Nephron (organoid): ENCODE data around the gene KRT23.

ENCODE experiments used
- H3K27ac Mint-ChIP-seq, 3 experiments: 2 replicates each; pipeline ENCODE4 v1.8.0; 2020; ENCODE audit warnings: mixed read lengths in 3 of 3, mild to moderate bottlenecking in 2 of 3, moderate library complexity in 1 of 3
- H3K27me3 Mint-ChIP-seq: 2 replicates; pipeline ENCODE4 v1.8.0; 2021; ENCODE audit warnings: low read depth, mild to moderate bottlenecking, moderate library complexity, mixed read lengths
- H3K36me3 Mint-ChIP-seq: 2 replicates; pipeline ENCODE4 v1.8.0; 2020; ENCODE audit warnings: low read depth, mixed read lengths
- H3K4me1 Mint-ChIP-seq: 2 replicates; pipeline ENCODE4 v1.8.0; 2020; ENCODE audit warnings: mixed read lengths
- H3K4me3 Mint-ChIP-seq, 3 experiments: 2 replicates each; pipeline ENCODE4 v1.8.0; 2020; ENCODE audit warnings: mild to moderate bottlenecking in 3 of 3, mixed read lengths in 3 of 3, moderate library complexity in 2 of 3
- H3K9me3 Mint-ChIP-seq: 2 replicates; pipeline ENCODE4 v1.8.0; 2020; ENCODE audit warnings: mixed read lengths
- TF ChIP-seq, protein P1 (sequence below), 3 experiments: fragments of 200-600 bp; sonication (generic); IDR thresholded peaks; one replicate each; pipeline ENCODE4 v1.5.0; 2021; ENCODE audit warnings: antibody characterized with exemption in 3 of 3; ENCODE audit not compliant: unreplicated experiment in 3 of 3

Gene KRT23

DNA sequence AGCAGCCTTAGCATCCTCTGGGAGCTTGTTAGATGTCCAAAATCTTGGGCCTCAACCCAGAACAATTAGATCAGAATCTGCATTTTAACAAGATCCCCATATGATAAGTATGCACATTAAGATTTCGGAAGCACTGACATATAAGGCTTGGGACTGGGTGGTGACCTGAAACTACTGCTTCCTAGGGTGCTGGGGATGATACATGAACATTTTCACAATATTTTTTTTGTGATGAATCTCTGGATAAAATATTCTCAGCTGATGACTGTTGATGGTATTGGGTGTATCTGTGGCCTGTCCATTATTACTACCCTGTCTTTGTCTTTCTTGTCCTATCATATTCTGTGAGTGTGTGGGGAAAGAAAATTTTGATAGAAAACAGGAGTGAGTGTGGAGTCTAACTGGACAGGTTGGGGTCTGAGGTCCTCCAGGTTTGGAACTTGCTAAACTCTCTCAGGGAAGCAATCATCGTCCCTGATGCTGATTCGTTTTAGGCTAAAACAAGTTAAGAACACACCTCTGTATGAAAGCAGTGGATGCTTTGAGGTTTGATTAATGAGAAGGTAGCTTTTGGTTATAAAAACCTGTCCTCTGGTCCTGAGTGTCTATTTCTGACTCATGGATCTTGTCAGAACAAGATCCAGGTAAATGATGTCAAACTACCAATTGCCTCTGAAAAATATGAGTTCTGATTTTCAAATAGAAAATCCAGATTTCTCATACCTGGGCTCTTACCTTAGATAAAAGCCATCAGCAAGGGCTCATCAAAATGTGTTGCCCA, 23.2 kb downstream of the KRT23 start:
- peaks cover under 1% of the 10 kb centered on the region for H3K27me3 Mint-ChIP-seq
- TF ChIP-seq, protein P1, sequence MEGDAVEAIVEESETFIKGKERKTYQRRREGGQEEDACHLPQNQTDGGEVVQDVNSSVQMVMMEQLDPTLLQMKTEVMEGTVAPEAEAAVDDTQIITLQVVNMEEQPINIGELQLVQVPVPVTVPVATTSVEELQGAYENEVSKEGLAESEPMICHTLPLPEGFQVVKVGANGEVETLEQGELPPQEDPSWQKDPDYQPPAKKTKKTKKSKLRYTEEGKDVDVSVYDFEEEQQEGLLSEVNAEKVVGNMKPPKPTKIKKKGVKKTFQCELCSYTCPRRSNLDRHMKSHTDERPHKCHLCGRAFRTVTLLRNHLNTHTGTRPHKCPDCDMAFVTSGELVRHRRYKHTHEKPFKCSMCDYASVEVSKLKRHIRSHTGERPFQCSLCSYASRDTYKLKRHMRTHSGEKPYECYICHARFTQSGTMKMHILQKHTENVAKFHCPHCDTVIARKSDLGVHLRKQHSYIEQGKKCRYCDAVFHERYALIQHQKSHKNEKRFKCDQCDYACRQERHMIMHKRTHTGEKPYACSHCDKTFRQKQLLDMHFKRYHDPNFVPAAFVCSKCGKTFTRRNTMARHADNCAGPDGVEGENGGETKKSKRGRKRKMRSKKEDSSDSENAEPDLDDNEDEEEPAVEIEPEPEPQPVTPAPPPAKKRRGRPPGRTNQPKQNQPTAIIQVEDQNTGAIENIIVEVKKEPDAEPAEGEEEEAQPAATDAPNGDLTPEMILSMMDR (IDR thresholded peaks at IDR 0.05; ENCODE audit: unreplicated experiment in 3 of 3), result no peak
- H3K36me3 Mint-ChIP-seq, result no peaks in the 10 kb centered on the region
- H3K4me3 Mint-ChIP-seq, result no peak overlapping the region
- peaks cover 31% of the 10 kb centered on the region for H3K4me1 Mint-ChIP-seq
- no peak overlapping the region for H3K27ac Mint-ChIP-seq
- no peaks in the 10 kb centered on the region for H3K9me3 Mint-ChIP-seq

DNA sequence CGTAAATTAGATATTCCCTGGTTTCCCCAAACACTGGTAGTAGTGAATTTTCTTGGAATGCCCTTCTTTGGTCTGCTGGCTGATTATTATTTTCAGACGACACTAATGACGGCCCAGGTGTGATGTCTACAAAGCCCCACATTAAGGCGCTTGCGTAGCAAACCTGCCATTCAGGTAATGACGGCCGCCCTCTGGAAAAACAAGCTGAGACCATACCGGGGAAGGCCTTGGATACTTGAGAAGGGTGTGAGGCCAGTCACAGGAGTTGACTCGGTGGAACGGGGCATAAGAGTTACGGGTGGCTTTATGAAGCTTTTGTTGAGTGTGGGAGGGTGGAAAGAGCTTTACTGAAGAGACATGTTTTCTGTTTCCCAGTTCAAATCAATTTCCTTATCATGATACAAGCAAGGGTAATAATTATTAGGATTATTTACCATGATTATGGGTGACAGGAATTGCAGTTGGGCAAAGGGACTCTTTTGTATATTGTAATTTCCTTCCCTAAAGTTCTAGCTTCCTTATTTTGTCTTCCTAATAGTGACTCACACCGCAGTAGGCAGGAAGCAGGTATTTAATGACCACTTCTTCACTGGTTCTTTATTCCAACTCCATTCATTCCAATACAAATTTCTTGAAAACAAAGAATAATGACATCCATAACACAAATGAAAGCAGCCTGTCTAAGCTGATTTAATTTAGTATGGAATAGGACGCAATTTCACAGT, 24.8 kb downstream of the KRT23 start:
- TF ChIP-seq, protein P1 (IDR thresholded peaks at IDR 0.05; ENCODE audit: unreplicated experiment in 3 of 3), result no peak
- Mint-ChIP-seq H3K36me3 (no peaks in the 10 kb centered on the region), H3K27me3 (peaks cover 4% of the 10 kb centered on the region), H3K27ac (peak overlapping the region in 1 of 3 experiments; percentile 58), H3K9me3 (no peaks in the 10 kb centered on the region), H3K4me1 (peaks cover 41% of the 10 kb centered on the region), H3K4me3 (no peak overlapping the region)

DNA sequence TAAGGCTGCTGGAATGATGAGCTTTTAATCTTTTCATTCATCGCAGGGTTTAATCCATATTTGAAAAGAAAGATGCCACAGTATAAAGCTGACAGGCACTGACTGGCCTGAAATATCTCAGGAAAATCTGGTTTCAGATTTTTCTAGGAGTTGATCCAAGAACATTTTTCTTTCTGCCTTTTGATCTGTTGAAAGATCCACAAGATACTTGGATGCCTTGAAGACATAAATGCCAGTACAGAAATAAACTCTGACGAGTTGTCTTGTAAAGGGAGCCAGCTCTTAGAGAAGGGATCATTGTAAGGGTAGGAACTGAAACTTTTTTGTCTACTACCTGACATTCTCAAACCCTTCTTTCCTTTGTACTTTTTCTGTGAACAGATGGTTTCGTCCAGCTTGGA, 27.0 kb downstream of the KRT23 start:
- H3K9me3 Mint-ChIP-seq, result no peaks in the 10 kb centered on the region
- no peaks in the 10 kb centered on the region for H3K36me3 Mint-ChIP-seq
- TF ChIP-seq, protein P1 (IDR thresholded peaks at IDR 0.05; ENCODE audit: unreplicated experiment in 3 of 3), result no peak
- H3K4me1 Mint-ChIP-seq, result peaks cover 41% of the 10 kb centered on the region
- H3K27ac Mint-ChIP-seq, result peak overlapping the region; percentile 79 to 87 (median 83)
- peaks cover 13% of the 10 kb centered on the region for H3K27me3 Mint-ChIP-seq
- peak overlapping the region in 1 of 3 experiments; percentile 33 for H3K4me3 Mint-ChIP-seq

DNA sequence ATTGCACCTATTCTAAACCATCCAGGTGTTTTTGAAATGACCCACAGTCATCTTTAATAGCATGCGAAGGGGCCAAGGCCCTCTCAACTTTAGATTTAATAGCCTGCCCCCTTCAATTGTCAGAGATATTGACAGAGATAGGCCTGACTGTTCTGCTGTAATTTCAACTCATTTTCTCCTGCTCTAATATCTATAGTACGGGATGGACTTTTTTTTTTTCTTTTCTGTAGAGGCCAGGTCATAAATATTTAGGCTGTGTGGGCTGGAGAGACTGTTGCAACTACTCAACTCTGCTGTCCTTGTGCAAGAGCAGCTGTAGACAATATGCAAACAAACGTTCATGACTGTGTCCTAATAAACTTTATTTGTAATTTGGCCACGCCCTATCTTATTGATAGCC, 27.7 kb downstream of the KRT23 start:
- Mint-ChIP-seq H3K36me3 (no peaks in the 10 kb centered on the region), H3K4me1 (peaks cover 41% of the 10 kb centered on the region), H3K27me3 (peaks cover 17% of the 10 kb centered on the region), H3K9me3 (no peaks in the 10 kb centered on the region), H3K4me3 (no peak overlapping the region), H3K27ac (peak overlapping the region; percentile 79 to 87 (median 83))
- TF ChIP-seq, protein P1 (IDR thresholded peaks at IDR 0.05; ENCODE audit: unreplicated experiment in 3 of 3), result no peak

DNA sequence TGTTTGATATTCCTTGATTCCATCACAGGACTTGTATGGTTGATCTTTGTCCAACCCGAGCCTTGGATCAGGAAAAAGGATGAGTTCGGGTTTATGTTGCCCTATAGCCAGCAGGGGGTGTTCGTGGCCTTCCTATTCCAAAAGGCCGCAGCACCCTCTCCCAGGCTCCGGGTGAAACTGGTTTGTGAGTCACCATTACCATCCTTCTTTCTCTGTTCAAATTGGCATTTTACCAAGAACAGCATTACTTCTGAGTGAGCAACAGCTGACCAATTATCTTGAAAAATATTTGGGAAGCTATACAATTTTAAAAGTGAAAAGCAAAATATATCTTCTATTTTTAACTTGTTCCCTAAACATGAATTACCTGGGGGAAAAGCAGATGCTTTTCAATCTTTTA, 28.1 kb downstream of the KRT23 start:
- Mint-ChIP-seq H3K4me3 (no peak overlapping the region), H3K27me3 (peaks cover 17% of the 10 kb centered on the region), H3K36me3 (no peaks in the 10 kb centered on the region), H3K9me3 (no peaks in the 10 kb centered on the region), H3K27ac (peak overlapping the region; percentile 79 to 87 (median 83)), H3K4me1 (peaks cover 41% of the 10 kb centered on the region)
- TF ChIP-seq, protein P1 (IDR thresholded peaks at IDR 0.05; ENCODE audit: unreplicated experiment in 3 of 3), result peak; percentile 81 to 86 (median 85)
